HCT116 (cell line): ENCODE measurements around the gene FABP3. TPM values are rescaled to one million over a fixed set of nuclear protein-coding genes. Genes with fewer than 3 reads are reported as not detected.

Source experiments
- ATAC-seq: fragments of 200-7000 bp; cut with Tn5 transposase; 2 replicates; pipeline ENCODE4 v1.9.1; 2020; ENCODE audit warnings: mild to moderate bottlenecking, moderate library complexity
- BruUV-seq: library from RNA; stranded (reverse); fragments of 400-500 nt; replicated peaks from 2 replicates; lab custom pipeline; 2021; lab: Mats Ljungman, UMichigan
- CTCF ChIA-PET: fragments of 300-600 bp; sonication (Branson Sonifier 250); formaldehyde crosslinking; loops from one replicate; lab custom pipeline; 2021; ENCODE audit warnings: antibody characterized with exemption; lab: Charles Lee
- POLR2A ChIA-PET: fragments of 300-600, 350-600 bp; sonication (Branson Sonifier 250); formaldehyde crosslinking; loops from one replicate; lab custom pipeline; 2021; ENCODE audit warnings: antibody characterized with exemption; lab: Charles Lee
- RAD21 ChIA-PET, 2 experiments: fragments of 300-600 bp; sonication (Branson Sonifier 250); formaldehyde crosslinking; loops; one replicate each; lab custom pipeline; 2023; ENCODE audit warnings: low total read pairs in 2 of 2; ENCODE audit not compliant: uncharacterized antibody in 2 of 2, unreplicated experiment in 2 of 2, low non-redundant PET in 1 of 2; lab: Charles Lee
- DNase-seq: peaks from one replicate; pipeline ENCODE4 v3.0.0-alpha.2; 2010; ENCODE audit warnings: low read depth, low spot score
- H2AFZ ChIP-seq: fragments of 200-600 bp; shearing (Covaris generic), sonication (generic); 2 replicates; pipeline ENCODE4 v1.6.1; 2017; ENCODE audit warnings: low read depth, mixed run types, mixed read lengths, antibody characterized with exemption, low read length; ENCODE audit not compliant: poor library complexity, severe bottlenecking
- H3K27ac ChIP-seq: 2 replicates; pipeline ENCODE4 v1.5.1; 2012; ENCODE audit warnings: low read depth, low read length
- H3K27me3 ChIP-seq: fragments of 200-600 bp; sonication (generic); 2 replicates; pipeline ENCODE4 v1.6.1; 2016; ENCODE audit warnings: mixed run types, low read length, mixed read lengths; ENCODE audit not compliant: insufficient read depth
- H3K36me3 ChIP-seq, 2 experiments: fragments of 200-500 bp in 1 of 2; fragments of 200-600 bp in 1 of 2; sonication (Bioruptor generic) in 1 of 2; sonication (generic) in 1 of 2; 2 replicates each; pipeline versions ENCODE4 v1.5.1 to v1.6.1; 2014 to 2016; ENCODE audit warnings: low read length in 2 of 2, inconsistent platforms in 1 of 2, mixed read lengths in 1 of 2, mixed run types in 1 of 2; ENCODE audit not compliant: insufficient read depth in 2 of 2, control insufficient read depth in 1 of 2
- H3K4me1 ChIP-seq, 2 experiments: fragments of 200-600 bp in 1 of 2; sonication (generic) in 1 of 2; 2 replicates each; pipeline versions ENCODE4 v1.5.1 to v1.6.1; 2012 to 2017; ENCODE audit warnings: low read length in 2 of 2, inconsistent platforms in 1 of 2, mild to moderate bottlenecking in 1 of 2, mixed read lengths in 1 of 2, mixed run types in 1 of 2, moderate library complexity in 1 of 2; ENCODE audit not compliant: insufficient read depth in 2 of 2, control insufficient read depth in 1 of 2
- H3K4me2 ChIP-seq: fragments of 200-600 bp; sonication (generic); 2 replicates; pipeline ENCODE4 v1.6.1; 2017; ENCODE audit warnings: mixed run types, low read length, mixed read lengths
- H3K4me3 ChIP-seq, 2 experiments: fragments of 200-600 bp in 1 of 2; sonication (generic) in 1 of 2; replicated peaks in 1 of 2; 2 replicates each; pipeline ENCODE4 v1.5.1; 2011 to 2016; ENCODE audit warnings: low read length in 2 of 2, control low read depth in 1 of 2, low read depth in 1 of 2, mild to moderate bottlenecking in 1 of 2, mixed read lengths in 1 of 2, mixed run types in 1 of 2
- H3K79me2 ChIP-seq: fragments of 200-600 bp; sonication (generic); 2 replicates; pipeline ENCODE4 v1.6.1; 2017; ENCODE audit warnings: mild to moderate bottlenecking, mixed run types, low read length, moderate library complexity, mixed read lengths; ENCODE audit not compliant: insufficient read depth
- H3K9ac ChIP-seq: fragments of 200-600 bp; sonication (generic); 2 replicates; pipeline ENCODE4 v1.6.1; 2016; ENCODE audit warnings: low read length, mixed read lengths
- H3K9me2 ChIP-seq: fragments of 200-600 bp; sonication (generic), shearing (Covaris generic); 2 replicates; pipeline ENCODE4 v1.6.1; 2017; ENCODE audit warnings: mixed run types, mild to moderate bottlenecking, moderate library complexity; ENCODE audit not compliant: insufficient read depth
- H3K9me3 ChIP-seq, 2 experiments: fragments of 200-500 bp in 1 of 2; fragments of 200-600 bp in 1 of 2; sonication (Bioruptor generic) in 1 of 2; sonication (generic) in 1 of 2; 2 replicates each; pipeline ENCODE4 v1.6.1; 2014 to 2017; ENCODE audit warnings: low read length in 2 of 2, mixed read lengths in 2 of 2, inconsistent platforms in 1 of 2, low read depth in 1 of 2, mild to moderate bottlenecking in 1 of 2, mixed run types in 1 of 2, moderate library complexity in 1 of 2; ENCODE audit not compliant: control insufficient read depth in 1 of 2, insufficient read depth in 1 of 2
- H4K20me1 ChIP-seq: fragments of 200-600 bp; sonication (generic), shearing (Covaris generic); 2 replicates; pipeline ENCODE4 v1.6.1; 2017; ENCODE audit warnings: mixed run types, mild to moderate bottlenecking, moderate library complexity; ENCODE audit not compliant: insufficient read depth
- ATF3 ChIP-seq: IDR thresholded peaks from 2 replicates; pipeline ENCODE4 v1.6.1; 2012
- CBX3 ChIP-seq: IDR thresholded peaks from 2 replicates; pipeline ENCODE4 v1.6.1; 2012; ENCODE audit warnings: low read depth
- CEBPB ChIP-seq: IDR thresholded peaks from 2 replicates; pipeline ENCODE4 v1.6.1; 2012; ENCODE audit warnings: low read depth
- EGR1 ChIP-seq: IDR thresholded peaks from 2 replicates; pipeline ENCODE4 v1.6.1; 2012; ENCODE audit warnings: low read depth
- EZH2 ChIP-seq: fragments of 200-600 bp; sonication (generic); IDR thresholded peaks from 2 replicates; pipeline ENCODE4 v1.6.1; 2017; ENCODE audit warnings: antibody characterized with exemption, mixed run types
- FOSL1 ChIP-seq: IDR thresholded peaks from 2 replicates; pipeline ENCODE4 v1.6.1; 2012; ENCODE audit warnings: low read depth
- JUND ChIP-seq: IDR thresholded peaks from 2 replicates; pipeline ENCODE4 v1.6.1; 2012
- MAX ChIP-seq: IDR thresholded peaks from 2 replicates; pipeline ENCODE4 v1.6.1; 2012
- POLR2A ChIP-seq: IDR thresholded peaks from 2 replicates; pipeline ENCODE4 v1.7.0; 2011; ENCODE audit warnings: borderline replicate concordance; ENCODE audit not compliant: insufficient read depth, insufficient read length; ENCODE audit errors: extremely low read depth
- RAD21 ChIP-seq: IDR thresholded peaks from 2 replicates; pipeline ENCODE4 v1.6.1; 2012; ENCODE audit warnings: low read depth, mild to moderate bottlenecking
- SIN3A ChIP-seq: IDR thresholded peaks from 2 replicates; pipeline ENCODE4 v1.6.1; 2012; ENCODE audit warnings: low read depth
- SP1 ChIP-seq: IDR thresholded peaks from 2 replicates; pipeline ENCODE4 v1.6.1; 2012; ENCODE audit warnings: low read depth
- TCF7L2 ChIP-seq: IDR thresholded peaks from 2 replicates; pipeline ENCODE4 v1.7.0; 2011; ENCODE audit warnings: borderline replicate concordance, inconsistent platforms; ENCODE audit not compliant: insufficient read depth, insufficient read length; ENCODE audit errors: extremely low read depth
- YY1 ChIP-seq: IDR thresholded peaks from 2 replicates; pipeline ENCODE4 v1.6.1; 2011; ENCODE audit warnings: low read length, low read depth, moderate library complexity, mild to moderate bottlenecking; ENCODE audit not compliant: insufficient replicate concordance; ENCODE audit errors: extremely low read depth
- ZBTB33 ChIP-seq: IDR thresholded peaks from 2 replicates; pipeline ENCODE4 v1.6.1; 2011; ENCODE audit warnings: mild to moderate bottlenecking, low read length, moderate library complexity; ENCODE audit not compliant: insufficient replicate concordance; ENCODE audit errors: extremely low read depth
- ZFX ChIP-seq: fragments of 450-650 bp; IDR thresholded peaks from 2 replicates; pipeline ENCODE4 v1.6.1; 2017
- ZNF274 ChIP-seq: fragments of 200-500 bp; sonication (Bioruptor generic); IDR thresholded peaks from 2 replicates; pipeline ENCODE4 v1.6.1; 2014; ENCODE audit warnings: mild to moderate bottlenecking, low read depth, low read length, inconsistent platforms
- intact Hi-C: fragments of 100-400 bp; cut with micrococcal nuclease; formaldehyde crosslinking; loops from 2 replicates; pipeline ENCODE4 v1.10.0; 2022
- total RNA-seq: library from RNA; stranded (reverse); gene quantifications from one replicate; pipeline ENCODE4 v1.2.1, GENCODE V29; 2021; ENCODE audit not compliant: unreplicated experiment

The FABP3 gene
- total RNA-seq, 1 experiment from 2014 or later: not detected

GRCh38 chr1:31377364-31377863 is 4.5 kb upstream of the FABP3 start:
- peaks cover 0 to 17% of the 10 kb centered on the region in 2 experiments; a peak in 1 of 4 replicates for H3K4me1 ChIP-seq
- ChIA-PET CTCF (no interaction called here), POLR2A (no interaction called here), RAD21 (no interaction called here)
- no peaks in the 10 kb centered on the region for H3K9me2 ChIP-seq
- intact Hi-C loops: no loop called here
- no peaks in the 10 kb centered on the region for H3K36me3 ChIP-seq
- H3K9ac ChIP-seq: no peak overlapping the region
- ATAC-seq (no peak), DNase-seq (no peak)
- no peak overlapping the region for H3K4me2 ChIP-seq
- no peak for TF ChIP-seq SP1
- TF ChIP-seq CBX3: no peak
- TF ChIP-seq YY1: no peak
- no peak for TF ChIP-seq CEBPB
- no peak for TF ChIP-seq FOSL1
- no peak for TF ChIP-seq SIN3A
- no peak for TF ChIP-seq EZH2
- TF ChIP-seq JUND: no peak
- TF ChIP-seq EGR1: no peak
- TF ChIP-seq ZFX: no peak
- no peak for TF ChIP-seq RAD21
- no peak for TF ChIP-seq ATF3
- no peak for TF ChIP-seq MAX
- TF ChIP-seq ZBTB33: no peak
- no peak for TF ChIP-seq POLR2A
- TF ChIP-seq TCF7L2: no peak
- TF ChIP-seq ZNF274: no peak
- H3K27me3 ChIP-seq: no peaks in the 10 kb centered on the region
- H2AFZ ChIP-seq: no peak overlapping the region
- no peaks in the 10 kb centered on the region for H3K79me2 ChIP-seq
- no peaks in the 10 kb centered on the region for H4K20me1 ChIP-seq
- H3K4me3 ChIP-seq: no peak overlapping the region
- no peak overlapping the region for H3K27ac ChIP-seq
- BruUV-seq: no TSS peak
- no peaks in the 10 kb centered on the region for H3K9me3 ChIP-seq
